Measurements from ENCODE around the gene BTBD16.

BTBD16 gene

GRCh38 chr10:122281018-122281626 lies 10.0 kb downstream of the BTBD16 start:
- no peak for TF ChIP-seq CTCF (IDR thresholded peaks at IDR 0.05; ENCODE audit: insufficient read depth, low read length, missing control alignments)
- no peak for DNase-seq (ENCODE audit: low read depth, low spot score)
- CTCF ChIA-PET, result interaction anchor here (0.9 to 5.6 kb wide), 8 partner anchors 9 to 285 kb away, joined by 3 to 91 read pairs (median 8); partner anchors contain the start of gene BTBD16
- no peak overlapping the region for H3K4me3 ChIP-seq (ENCODE audit: low read depth, low read length)
- POLR2A ChIA-PET, result no interaction called here

- no peak overlapping the region for H3K4me3 ChIP-seq (ENCODE audit: low read depth, low read length)
- POLR2A ChIA-PET, result no interaction called here
- DNase-seq (ENCODE audit: low read depth, low spot score), result no peak
- CTCF ChIA-PET, result interaction anchor here (0.6 to 2.0 kb wide), 6 partner anchors 10 to 284 kb away, joined by 3 to 10 read pairs (median 4); partner anchors contain the start of gene BTBD16
- TF ChIP-seq CTCF (IDR thresholded peaks at IDR 0.05; ENCODE audit: insufficient read depth, low read length, missing control alignments), result no peak
Observed at GRCh38 chr10:122281751-122282150, 10.7 kb downstream of the BTBD16 start.

- POLR2A ChIA-PET, result no interaction called here
- CTCF ChIA-PET, result interaction anchor here (0.6 to 2.9 kb wide), 7 partner anchors 11 to 283 kb away, joined by 3 to 16 read pairs (median 4); partner anchors contain the start of gene BTBD16
- no peak overlapping the region for H3K4me3 ChIP-seq (ENCODE audit: low read depth, low read length)
- DNase-seq (ENCODE audit: low read depth, low spot score), result no peak
- no peak for TF ChIP-seq CTCF (IDR thresholded peaks at IDR 0.05; ENCODE audit: insufficient read depth, low read length, missing control alignments)
Observed at GRCh38 chr10:122282253-122282671, 11.2 kb downstream of the BTBD16 start.

GRCh38 chr10:122282909-122283308 lies 11.8 kb downstream of the BTBD16 start:
- ChIA-PET CTCF (interaction anchor here (1.2 to 2.9 kb wide), 5 partner anchors 11 to 156 kb away, joined by 3 to 16 read pairs (median 10); partner anchors contain the start of gene BTBD16), POLR2A (no interaction called here)
- H3K4me3 ChIP-seq (ENCODE audit: low read depth, low read length), result no peak overlapping the region
- DNase-seq (ENCODE audit: low read depth, low spot score), result no peak
- no peak for TF ChIP-seq CTCF (IDR thresholded peaks at IDR 0.05; ENCODE audit: insufficient read depth, low read length, missing control alignments)

GRCh38 chr10:122285506-122286444 lies 14.7 kb downstream of the BTBD16 start:
- TF ChIP-seq CTCF (IDR thresholded peaks at IDR 0.05; ENCODE audit: insufficient read depth, low read length, missing control alignments), result no peak
- CTCF ChIA-PET, result interaction anchor here (0.7 to 4.4 kb wide), 9 partner anchors 9 to 150 kb away, joined by 3 to 42 read pairs (median 5); partner anchors contain the start of gene BTBD16
- POLR2A ChIA-PET, result no interaction called here
- DNase-seq (ENCODE audit: low read depth, low spot score), result no peak
- H3K4me3 ChIP-seq (ENCODE audit: low read depth, low read length), result no peak overlapping the region

- POLR2A ChIA-PET, result no interaction called here
- DNase-seq (ENCODE audit: low read depth, low spot score), result no peak
- CTCF ChIA-PET, result interaction anchor here (1.3 to 4.4 kb wide), 8 partner anchors 8 to 149 kb away, joined by 5 to 42 read pairs (median 8); partner anchors contain the start of gene BTBD16
- TF ChIP-seq CTCF (IDR thresholded peaks at IDR 0.05; ENCODE audit: insufficient read depth, low read length, missing control alignments), result no peak
- H3K4me3 ChIP-seq (ENCODE audit: low read depth, low read length), result no peak overlapping the region
Observed at GRCh38 chr10:122286867-122287266, 15.8 kb downstream of the BTBD16 start.
